Fibroblast of lung (primary cell): ENCODE data around the gene LYVE1.

Experiments
- CTCF ChIP-seq, 2 donors: IDR thresholded peaks in 1 of 2; conservative IDR thresholded peaks in 1 of 2; 1 replicate in 1 of 2; 2 replicates in 1 of 2; pipeline ENCODE4 v1.5.1; 2011 to 2012; ENCODE audit warnings: low read length in 2 of 2, control low read depth in 1 of 2, inconsistent platforms in 1 of 2, low read depth in 1 of 2, mild to moderate bottlenecking in 1 of 2
- EZH2 ChIP-seq: IDR thresholded peaks from 2 replicates; pipeline ENCODE4 v1.5.1; 2012; ENCODE audit warnings: low read length, control low read depth, mild to moderate bottlenecking; ENCODE audit errors: missing control alignments

- no peak for TF ChIP-seq CTCF (conservative IDR thresholded peaks at IDR 0.05 in 1 of 2, IDR thresholded peaks at IDR 0.05 in 1 of 2; ENCODE audit: low read depth in 1 of 2, low read length in 2 of 2)
- no peak for TF ChIP-seq EZH2
These were observed 29.1 kb downstream of the LYVE1 start for GRCh38 chr11:10539339-10539738.
